SK-N-MC (cell line): ENCODE results near the gene JPT2.

ENCODE experiments used
- EZH2 ChIP-seq: fragments of 200-600 bp; sonication (generic); IDR thresholded peaks from one replicate; pipeline ENCODE4 v1.6.1; 2017; ENCODE audit warnings: antibody characterized with exemption
- POLR2AphosphoS5 ChIP-seq: IDR thresholded peaks from 2 replicates; pipeline ENCODE4 v1.6.1; 2012; ENCODE audit warnings: mild to moderate bottlenecking, low read depth, low read length, borderline replicate concordance

DNA sequence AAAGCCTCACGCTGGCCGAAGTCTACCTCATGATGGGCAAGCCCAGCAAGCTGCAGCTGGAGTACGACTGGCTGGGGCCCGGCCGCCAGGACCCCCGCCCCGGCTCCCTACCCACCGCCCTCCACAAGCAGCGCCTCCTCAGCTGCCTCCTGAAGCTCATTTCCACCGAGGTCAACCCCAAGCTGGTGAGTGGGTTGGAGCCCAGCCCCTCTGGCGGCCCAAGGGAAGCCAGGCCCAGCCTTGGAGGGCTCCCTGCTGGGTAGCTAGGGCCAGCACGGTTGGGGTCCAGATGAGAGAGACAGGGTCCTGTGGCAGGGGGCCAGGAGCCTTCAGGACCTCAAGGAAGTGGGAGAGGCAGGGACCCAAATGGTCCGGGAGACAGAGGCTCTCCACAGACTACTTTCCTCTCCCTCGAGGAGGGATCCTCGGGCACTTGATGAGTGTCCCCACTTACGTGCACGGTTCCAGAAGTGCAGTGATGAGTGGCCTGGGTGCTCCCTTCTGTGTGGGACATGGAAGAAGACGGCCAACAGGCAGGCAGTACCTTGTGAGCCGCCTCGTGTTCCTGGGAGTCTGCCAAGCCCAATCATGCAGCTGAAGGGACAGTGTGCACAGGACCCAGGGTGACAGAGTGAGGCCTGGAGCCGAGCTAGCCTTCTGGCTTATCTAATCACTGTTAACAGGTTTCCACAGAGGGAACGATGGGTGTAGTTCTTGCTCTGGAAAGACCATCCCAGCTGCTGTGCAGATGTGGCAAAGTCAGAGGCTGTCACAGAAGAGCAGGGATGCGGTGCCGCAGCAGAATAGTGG, 21.1 kb upstream of the JPT2 start:
- TF ChIP-seq EZH2, result no peak
- TF ChIP-seq POLR2AphosphoS5, result no peak
